HG03175 (cell line): Measurements from ENCODE around the gene NCAPD3.
"Not testable (repeated sequence)": the region's sequence is repeated elsewhere in the genome, so short reads cannot be mapped to it uniquely, and the experiment has no call there.

Experiments
- ATAC-seq: cut with Tn5 transposase; IDR thresholded peaks from one replicate; pipeline ENCODE4 v1.9.1; 2021; ENCODE audit warnings: mild to moderate bottlenecking, moderate library complexity; ENCODE audit not compliant: unreplicated experiment

Gene NCAPD3, protein sequence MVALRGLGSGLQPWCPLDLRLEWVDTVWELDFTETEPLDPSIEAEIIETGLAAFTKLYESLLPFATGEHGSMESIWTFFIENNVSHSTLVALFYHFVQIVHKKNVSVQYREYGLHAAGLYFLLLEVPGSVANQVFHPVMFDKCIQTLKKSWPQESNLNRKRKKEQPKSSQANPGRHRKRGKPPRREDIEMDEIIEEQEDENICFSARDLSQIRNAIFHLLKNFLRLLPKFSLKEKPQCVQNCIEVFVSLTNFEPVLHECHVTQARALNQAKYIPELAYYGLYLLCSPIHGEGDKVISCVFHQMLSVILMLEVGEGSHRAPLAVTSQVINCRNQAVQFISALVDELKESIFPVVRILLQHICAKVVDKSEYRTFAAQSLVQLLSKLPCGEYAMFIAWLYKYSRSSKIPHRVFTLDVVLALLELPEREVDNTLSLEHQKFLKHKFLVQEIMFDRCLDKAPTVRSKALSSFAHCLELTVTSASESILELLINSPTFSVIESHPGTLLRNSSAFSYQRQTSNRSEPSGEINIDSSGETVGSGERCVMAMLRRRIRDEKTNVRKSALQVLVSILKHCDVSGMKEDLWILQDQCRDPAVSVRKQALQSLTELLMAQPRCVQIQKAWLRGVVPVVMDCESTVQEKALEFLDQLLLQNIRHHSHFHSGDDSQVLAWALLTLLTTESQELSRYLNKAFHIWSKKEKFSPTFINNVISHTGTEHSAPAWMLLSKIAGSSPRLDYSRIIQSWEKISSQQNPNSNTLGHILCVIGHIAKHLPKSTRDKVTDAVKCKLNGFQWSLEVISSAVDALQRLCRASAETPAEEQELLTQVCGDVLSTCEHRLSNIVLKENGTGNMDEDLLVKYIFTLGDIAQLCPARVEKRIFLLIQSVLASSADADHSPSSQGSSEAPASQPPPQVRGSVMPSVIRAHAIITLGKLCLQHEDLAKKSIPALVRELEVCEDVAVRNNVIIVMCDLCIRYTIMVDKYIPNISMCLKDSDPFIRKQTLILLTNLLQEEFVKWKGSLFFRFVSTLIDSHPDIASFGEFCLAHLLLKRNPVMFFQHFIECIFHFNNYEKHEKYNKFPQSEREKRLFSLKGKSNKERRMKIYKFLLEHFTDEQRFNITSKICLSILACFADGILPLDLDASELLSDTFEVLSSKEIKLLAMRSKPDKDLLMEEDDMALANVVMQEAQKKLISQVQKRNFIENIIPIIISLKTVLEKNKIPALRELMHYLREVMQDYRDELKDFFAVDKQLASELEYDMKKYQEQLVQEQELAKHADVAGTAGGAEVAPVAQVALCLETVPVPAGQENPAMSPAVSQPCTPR (N-terminal part only)

DNA sequence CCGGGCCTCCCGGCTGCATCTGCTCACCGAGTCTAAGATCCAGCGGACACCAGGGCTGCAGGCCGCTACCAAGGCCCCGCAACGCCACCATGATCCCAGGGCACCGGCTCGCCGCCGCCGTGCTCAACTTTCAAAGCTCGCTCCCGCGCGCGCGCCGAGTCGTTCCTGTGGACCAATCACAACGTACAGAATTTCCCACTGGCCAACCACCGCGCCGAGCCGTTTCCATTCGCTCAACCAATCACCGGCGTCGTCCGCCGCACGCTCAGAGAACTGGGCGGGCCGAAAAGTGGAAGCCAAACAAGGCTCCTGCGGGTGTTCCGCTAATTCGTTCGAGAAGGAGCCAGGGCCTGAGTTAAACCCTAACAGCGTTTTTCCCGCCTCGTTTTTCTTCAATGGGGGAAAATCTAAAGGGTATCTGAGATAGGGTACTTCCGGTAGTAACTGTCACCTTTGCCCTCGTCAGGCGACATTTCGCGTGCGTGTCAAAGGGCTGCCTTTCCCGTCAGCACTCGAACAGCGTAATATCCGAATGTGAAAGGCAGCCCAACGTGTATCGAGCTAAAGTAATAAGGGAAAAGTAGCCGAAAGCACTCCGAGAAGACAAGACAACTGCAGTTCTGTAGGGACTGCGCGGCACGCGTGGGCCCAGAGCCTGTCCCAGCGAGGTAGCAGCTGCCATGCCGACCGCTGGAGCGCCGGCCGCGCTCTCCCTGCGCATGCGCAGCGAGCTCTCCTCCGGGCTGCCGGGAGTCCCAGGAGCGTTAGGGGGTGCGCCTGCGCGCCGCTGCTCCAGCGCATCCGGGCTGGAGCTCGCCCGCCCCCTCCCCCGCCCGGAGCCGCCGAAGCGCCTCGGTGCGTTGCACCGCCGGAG is at the start of gene NCAPD3, which contains the start of gene VPS26B:
NCAPD3 (minus strand) TSS at position 132 of the 874 bp plus-strand sequence; CDS start at position 91, 41 bp downstream.
VPS26B (plus strand) TSS at position 836 of the 874 bp plus-strand sequence. CDS start 452 bp downstream, outside the sequence.
- ATAC-seq, result peak; percentile 77

DNA sequence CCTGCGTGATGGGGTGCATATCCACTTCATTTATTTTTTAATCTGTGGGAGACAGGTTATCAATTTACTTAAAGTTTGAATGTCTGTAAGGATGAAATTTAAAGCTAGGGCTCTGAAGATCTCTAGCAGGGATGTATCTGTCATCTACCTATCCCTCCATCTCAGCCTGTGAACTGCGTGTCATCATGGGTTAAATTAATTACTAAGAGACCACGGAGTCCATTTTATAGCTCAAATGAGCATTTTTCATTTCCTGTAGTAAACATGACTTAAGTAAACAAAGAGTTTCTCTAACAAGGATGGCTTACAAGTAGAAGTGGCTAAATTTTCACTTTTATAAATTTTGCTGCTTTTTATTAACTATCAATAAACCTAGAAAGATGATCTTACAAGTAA is 49.5 kb upstream of the NCAPD3 start:
- ATAC-seq, result no peak

DNA sequence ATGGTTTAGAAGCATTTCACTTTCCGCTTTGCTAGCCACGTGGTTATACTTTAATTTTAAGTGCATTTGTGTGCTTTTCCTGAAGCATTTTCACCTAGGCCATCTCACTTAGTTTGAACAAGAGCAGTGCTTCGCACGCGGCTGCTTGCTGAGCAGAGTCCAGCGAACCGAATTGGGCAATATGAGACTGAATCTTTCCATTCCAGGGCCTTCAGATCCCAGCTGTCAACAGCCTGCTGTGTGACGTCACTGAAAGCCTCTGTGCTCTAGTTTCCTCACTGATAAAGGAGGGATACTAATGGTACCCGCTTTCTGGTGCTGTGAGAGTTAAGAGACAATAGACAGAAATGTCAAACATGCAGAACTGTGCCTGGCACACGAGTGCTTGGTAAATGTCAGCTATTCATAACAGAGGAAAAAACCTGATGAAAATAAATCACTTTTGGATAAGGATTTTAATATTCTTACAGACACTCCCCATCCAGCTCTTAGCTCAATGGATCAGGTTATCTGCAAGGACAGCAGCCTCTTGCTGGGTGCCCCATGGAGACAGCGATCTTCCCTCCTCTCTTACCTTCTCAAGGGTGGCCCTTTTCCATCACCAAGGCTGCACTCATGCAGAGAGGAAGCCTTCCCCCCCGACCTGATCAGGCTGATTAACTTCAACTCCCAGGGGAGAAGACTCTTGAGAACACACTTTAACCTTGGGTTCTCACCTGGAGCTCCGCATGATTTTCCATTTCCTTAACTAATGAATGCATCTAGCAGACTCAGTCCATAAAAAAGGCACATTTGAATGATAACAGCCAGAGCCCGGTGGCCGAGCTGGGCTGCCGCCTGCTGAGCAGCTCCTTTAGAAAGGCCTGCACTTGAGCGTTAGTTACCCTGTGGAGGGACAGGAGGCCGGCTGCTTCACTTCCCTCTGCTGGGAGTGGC is 48.9 kb upstream of the NCAPD3 start:
- no peak for ATAC-seq

DNA sequence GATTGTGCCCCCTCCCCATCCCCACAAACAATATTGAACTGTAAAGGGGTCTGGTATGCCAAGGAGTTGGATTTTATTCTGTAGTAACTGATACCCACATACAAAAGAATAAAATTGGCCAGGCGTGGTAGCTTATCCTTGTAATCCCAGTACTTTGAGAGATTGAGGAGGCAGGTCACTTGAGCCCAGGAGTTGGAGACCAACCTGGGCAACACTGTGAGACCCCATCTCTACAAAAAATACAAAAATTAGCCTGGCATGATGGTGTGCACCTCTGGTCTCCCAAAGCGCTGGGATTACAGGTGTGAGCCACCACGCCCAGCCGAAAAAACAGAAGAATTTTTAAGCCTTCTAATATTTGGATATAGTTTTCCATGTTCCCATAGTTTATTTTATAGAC is 48.2 kb upstream of the NCAPD3 start:
- ATAC-seq, result no peak

DNA sequence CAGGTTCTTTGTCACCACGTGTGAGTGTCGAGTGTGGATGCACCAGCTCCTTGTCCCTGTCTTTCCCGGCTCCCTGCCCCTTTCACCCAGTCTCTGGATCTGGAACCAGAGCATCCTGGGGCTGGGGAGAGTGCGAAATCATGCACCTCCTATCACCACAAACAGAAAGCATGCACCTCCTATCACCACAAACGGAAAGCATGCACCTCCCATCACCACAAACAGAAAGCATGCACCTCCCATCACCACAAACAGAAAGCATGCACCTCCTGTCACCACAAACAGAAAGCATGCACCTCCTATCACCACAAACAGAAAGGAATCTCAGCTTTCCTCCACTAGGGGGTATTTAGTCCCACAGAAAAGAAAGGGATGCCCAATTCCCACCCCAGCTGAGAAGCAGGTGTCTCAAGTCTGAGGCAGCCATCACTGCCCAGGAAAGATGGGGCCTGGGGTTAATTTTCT is 46.5 kb upstream of the NCAPD3 start:
- no peak for ATAC-seq

DNA sequence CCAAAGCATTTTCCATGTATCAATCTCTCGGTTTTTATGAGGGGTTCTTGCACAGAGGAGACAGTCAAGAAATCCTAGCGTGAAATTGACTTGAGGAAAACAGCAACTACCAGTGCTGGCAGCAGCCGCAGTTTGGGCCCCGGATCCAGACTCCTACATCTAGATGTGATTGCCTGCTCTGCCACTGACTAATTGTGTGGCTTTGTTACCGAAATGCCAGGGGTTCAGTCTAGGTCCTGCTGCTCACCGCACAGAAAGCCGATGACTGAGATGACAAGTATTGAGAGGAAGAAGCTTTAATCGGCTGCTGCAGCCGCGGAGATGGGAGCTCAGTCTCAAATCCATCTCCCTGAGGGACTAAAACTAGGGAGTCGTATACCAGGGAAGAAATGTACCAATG is 44.2 kb upstream of the NCAPD3 start:
- ATAC-seq, result no peak

DNA sequence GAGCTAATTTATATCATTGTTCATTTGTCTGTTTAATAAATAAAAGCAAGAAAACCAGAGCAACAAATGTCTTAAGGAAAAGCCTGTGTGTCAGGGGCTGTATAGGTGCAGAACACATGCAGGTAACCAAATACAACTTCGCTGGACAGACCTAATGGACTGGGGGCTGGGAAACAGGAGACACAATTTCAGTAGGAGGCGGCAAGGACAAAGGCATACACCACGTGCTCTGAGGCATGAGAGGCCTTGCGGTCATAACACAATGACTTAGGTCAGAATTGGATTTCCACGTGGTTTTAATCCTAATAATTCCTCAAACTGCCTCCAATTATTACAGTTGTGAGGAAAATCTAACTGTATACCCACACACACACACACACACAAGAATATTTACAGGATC is 43.7 kb upstream of the NCAPD3 start:
- no peak for ATAC-seq

DNA sequence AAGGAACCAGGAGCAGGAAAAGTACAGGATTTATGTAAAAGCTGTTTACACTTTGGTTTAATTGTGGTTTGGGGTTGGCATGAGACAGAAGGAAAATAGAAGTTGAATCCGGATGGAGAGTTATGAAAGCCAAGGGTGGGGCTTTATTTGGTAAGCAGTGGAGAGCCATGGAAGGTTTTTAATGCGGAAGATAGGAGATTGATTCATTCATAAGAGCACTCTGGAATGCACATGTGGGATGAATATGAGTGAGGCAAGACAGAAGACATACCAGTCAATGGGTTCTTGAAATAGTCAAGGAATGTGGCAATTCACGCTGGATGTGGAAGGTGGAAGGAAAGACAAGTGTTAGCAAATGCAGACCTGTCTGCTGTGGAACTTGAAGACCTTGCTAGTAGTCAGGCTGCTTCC is 43.1 kb upstream of the NCAPD3 start:
- ATAC-seq, result no peak

DNA sequence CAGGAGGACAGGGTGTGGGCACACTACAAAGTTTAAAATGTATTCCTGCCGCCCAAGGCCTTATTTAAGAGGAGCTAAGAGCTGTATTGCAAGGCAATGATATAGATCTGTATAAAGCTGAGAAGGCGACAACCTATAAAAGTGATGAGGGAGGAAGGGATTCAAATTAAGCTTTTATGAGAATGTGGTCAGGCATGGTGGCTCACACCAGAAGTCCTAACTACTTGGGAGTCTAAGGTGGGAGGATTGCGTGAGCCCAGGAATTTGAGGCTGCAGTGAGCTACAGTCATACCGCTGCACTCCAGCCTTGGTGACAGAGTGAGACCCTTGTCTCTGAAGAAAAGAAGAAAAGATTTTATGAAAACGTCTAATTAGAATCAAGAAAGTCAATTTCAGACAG is 42.7 kb upstream of the NCAPD3 start:
- ATAC-seq, result no peak

DNA sequence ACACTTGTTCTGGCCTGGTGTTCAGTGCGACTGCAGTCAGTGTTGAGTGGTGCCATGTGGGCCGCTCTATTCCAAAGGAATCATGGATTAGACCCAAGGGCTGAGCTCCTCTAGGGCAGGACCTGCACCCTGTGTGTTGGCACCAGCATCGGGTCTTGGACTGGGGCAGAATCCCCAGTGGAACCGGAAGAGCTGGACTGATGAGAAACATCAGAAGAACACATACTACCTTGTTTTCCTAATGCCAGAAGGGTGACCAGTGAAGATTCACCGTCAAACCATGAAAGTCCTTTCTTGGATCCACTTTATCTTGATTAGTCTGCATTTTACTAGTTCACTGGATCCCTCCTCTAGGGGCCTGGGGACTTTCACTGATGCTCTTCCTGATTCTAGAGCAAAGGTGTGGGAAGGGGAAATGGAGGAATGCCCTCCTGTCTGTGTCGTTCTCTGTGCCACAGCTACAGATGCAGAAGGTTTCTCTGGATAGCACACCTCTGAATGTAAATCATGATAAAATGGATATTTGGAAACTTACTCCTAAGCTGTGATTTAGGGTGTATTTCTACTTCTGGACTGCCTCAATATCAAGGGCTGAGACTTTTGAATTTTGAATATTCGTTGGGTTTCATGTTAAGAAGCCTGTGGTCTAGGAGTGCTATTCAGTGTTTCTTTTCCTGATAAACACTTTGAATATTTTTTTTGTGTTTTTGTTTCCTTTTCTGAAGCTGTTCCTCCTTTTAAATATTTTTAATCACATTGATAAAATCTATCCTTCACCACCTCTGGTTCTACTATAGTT is 41.4 kb upstream of the NCAPD3 start:
- no peak for ATAC-seq

DNA sequence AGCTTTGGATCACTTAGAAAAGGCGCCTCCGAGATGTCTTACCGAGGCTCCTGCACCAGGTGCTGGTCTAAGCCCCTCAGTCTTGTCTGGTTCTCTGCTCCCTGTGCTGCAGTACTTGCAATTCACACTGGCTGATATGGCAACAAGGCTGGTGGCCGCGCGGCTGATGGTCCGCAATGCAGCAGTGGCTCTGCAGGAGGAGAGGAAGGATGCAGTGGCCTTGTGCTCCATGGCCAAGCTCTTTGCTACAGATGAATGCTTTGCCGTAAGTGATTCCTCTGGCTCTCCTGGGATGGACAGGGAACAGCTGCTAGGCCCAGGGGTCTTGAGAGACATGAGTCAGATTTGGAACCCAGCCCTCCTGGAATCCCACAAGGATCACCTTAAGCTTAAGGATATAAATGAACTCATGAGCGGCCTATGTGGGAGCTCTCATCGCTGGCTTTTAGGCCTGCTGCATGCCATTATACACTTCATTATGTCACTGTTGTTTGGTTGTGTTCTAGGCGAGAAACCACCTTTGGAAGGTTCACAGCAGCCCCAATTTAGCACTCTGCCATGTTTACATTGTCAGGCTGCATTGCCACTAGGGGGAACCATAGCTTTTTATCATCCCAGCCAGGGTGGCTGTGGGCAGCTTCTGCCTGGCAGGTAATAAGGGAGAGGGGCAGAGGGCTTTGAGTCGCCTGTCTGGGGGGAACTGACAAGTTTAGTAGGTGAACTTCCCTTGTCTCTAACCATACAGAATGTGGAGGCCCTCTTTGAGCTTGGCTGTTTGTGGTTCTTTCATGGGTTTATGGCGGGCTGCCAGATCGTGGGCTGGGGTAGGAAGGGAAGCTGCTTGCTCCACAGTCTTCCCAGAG is 38.1 kb upstream of the NCAPD3 start:
- ATAC-seq, result no peak

DNA sequence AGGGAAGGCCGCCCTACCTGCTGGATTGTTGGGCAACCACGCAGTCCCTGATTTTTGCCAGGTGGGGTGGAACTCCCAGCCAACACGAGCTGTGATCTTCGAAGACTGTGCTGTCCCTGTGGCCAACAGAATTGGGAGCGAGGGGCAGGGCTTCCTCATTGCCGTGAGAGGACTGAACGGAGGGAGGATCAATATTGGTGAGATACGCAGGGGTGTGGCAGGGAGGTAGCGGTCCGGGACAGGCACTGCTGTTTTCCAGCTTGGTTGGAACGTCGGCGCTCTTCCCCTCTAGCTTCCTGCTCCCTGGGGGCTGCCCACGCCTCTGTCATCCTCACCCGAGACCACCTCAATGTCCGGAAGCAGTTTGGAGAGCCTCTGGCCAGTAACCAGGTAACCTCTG is 37.2 kb upstream of the NCAPD3 start:
- no peak for ATAC-seq

DNA sequence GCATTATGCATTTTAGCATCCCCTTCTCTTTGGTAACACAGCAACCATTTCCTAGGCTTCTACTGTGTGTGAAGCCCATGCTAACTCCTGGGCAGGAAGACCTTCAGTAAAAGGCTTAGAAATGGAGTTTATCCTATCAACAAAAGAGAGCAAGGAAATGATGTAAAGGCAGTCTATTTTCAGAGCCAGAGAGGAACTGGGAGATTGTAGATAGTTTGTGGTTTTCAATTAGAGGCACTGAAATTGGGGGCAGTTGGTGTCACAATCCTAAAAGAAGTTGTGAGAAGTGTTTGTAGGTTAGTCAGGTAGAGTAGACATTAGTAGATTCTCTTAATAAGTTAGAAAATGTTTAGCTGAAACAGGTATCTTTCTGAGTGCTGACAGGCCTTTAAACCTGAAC is 36.7 kb upstream of the NCAPD3 start:
- ATAC-seq, result no peak

DNA sequence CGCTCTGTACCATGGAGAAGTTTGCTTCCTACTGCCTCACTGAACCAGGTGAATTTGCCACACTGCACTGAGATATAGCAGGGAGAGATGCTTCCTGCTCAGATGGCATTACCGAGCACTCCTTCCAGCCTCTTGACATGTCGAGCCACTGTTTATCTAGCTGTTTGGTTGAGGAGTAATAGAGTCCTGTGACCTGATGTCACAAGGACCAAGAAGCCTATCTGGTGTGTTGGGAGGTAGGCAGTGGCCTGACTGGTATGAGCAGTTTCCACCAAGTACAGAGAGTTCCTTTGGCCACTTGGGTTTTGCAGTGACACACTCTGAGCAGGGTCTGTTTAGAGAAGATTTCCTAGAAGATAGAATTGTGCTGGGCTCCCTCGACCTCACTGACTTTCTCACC is 34.8 kb upstream of the NCAPD3 start:
- no peak for ATAC-seq

DNA sequence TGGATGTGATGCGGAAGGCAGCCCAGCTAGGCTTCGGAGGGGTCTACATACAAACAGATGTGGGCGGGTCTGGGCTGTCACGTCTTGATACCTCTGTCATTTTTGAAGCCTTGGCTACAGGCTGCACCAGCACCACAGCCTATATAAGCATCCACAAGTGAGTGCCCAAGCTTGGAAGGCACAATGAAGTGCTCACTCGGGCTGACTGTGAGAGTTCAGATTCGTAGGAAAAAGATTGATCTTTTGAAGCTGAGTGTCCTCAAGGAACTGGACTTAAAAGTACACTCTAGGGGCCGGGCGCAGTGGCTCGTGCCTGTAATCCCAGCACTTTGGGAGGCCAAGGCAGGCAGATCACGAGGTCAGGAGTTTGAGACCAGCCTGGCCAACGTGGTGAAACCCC is 33.3 kb upstream of the NCAPD3 start:
- no peak for ATAC-seq

DNA sequence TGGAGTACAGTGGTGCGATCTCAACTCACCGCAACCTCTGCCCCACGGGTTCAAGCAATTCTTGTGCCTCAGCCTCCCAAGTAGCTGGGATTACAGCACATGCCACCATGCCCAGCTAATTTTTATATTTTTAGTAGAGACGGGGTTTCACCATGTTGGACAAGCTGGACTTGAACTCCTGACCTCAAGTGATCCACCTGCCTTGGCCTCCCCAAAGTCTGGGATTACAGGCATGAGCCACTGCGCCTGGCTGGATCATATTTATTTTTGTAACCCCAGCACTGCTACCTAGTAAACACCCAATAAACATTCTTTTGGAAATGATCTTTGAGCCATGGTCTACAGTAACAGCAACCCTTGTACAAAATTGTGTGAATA is 31.4 kb upstream of the NCAPD3 start:
- ATAC-seq, result not testable (repeated sequence)
